Measurements from ENCODE around the gene HBQ1. TPM values are rescaled to one million over a fixed set of nuclear protein-coding genes. Genes with fewer than 3 reads are reported as not detected.

Gene HBQ1
- total RNA-seq (1.9 TPM), polyA plus RNA-seq (0.30 TPM)
- long read RNA-seq, donor 1 = 0 reads
- long read RNA-seq, donor 2 = 0 reads
- long read RNA-seq, donor 3, partial matches to known transcripts = 0 of 2 reads
- long read RNA-seq, donor 3, other reads (novel, unspliced or antisense) = 0 of 2 reads
- long read RNA-seq, donor 4 = 0 reads
- long read RNA-seq, donor 5, partial matches to known transcripts = 0 of 1 reads
- long read RNA-seq, donor 5, other reads (novel, unspliced or antisense) = 0 of 1 reads
- long read RNA-seq, donor 6 = 0 reads
- long read RNA-seq, donor 7, partial matches to known transcripts = 0 of 2 reads
- long read RNA-seq, donor 7, other reads (novel, unspliced or antisense) = 0 of 2 reads
- long read RNA-seq, donor 8, partial matches to known transcripts = 0 of 1 reads
- long read RNA-seq, donor 8, other reads (novel, unspliced or antisense) = 0 of 1 reads
- long read RNA-seq, donor 9, partial matches to known transcripts = 0 of 1 reads
- long read RNA-seq, donor 9, other reads (novel, unspliced or antisense) = 0 of 1 reads
- long read RNA-seq, donor 10, partial matches to known transcripts = 0 of 1 reads
- long read RNA-seq, donor 10, other reads (novel, unspliced or antisense) = 0 of 1 reads

- peaks cover 11 to 13% of the 10 kb centered on the region in 2 donors for H3K4me1 ChIP-seq (ENCODE audit: control insufficient read depth in 2 of 2, insufficient read depth in 2 of 2, low read length in 2 of 2)
- H3K27ac ChIP-seq (ENCODE audit: low read depth in 1 of 2, low read length in 1 of 2) = no peak within 1 kb of the TSS
- peak within 1 kb of the TSS in 1 of 2 donors; percentile 34 for H3K4me3 ChIP-seq (ENCODE audit: low read length in 2 of 2)
- peaks cover 0 to 7% of the 10 kb centered on the region in 2 donors for H3K9me3 ChIP-seq (ENCODE audit: control insufficient read depth in 2 of 2, insufficient read depth in 1 of 2, low read length in 1 of 2)
- H3K36me3 ChIP-seq (ENCODE audit: control insufficient read depth in 2 of 2, insufficient read depth in 2 of 2, low read length in 1 of 2) = peaks cover 9 to 10% of the 10 kb centered on the region in 2 donors
- WGBS = 10% methylated on average over 59 of the region's 59 CpGs
- H3K27me3 ChIP-seq (ENCODE audit: control insufficient read depth in 2 of 2, insufficient read depth in 1 of 2, low read length in 1 of 2) = peaks cover 42 to 57% of the 10 kb centered on the region in 2 donors
- peak in 2 of 9 donors; percentile 35 to 38 for DNase-seq (ENCODE audit: low read depth in 6 of 9, low spot score in 9 of 9)
Measured at GRCh38 chr16:180101-180675, at the start of gene HBQ1. Gene HBQ1, plus strand, starts transcription at chr16:180459. Its CDS starts 28 bp downstream, at chr16:180487.

- WGBS = 98% methylated on average over 15 of the region's 15 CpGs
- H3K4me3 ChIP-seq (ENCODE audit: low read length in 2 of 2) = no peak overlapping the region
- no peak overlapping the region for H3K27ac ChIP-seq (ENCODE audit: low read depth in 1 of 2, low read length in 1 of 2)
- no peaks in the 10 kb centered on the region for H3K27me3 ChIP-seq (ENCODE audit: control insufficient read depth in 2 of 2, insufficient read depth in 1 of 2, low read length in 1 of 2)
- H3K4me1 ChIP-seq (ENCODE audit: control insufficient read depth in 2 of 2, insufficient read depth in 2 of 2, low read length in 2 of 2) = peaks cover 0 to 17% of the 10 kb centered on the region in 2 donors
- DNase-seq (ENCODE audit: low read depth in 6 of 9, low spot score in 9 of 9) = no peak
- H3K9me3 ChIP-seq (ENCODE audit: control insufficient read depth in 2 of 2, insufficient read depth in 1 of 2, low read length in 1 of 2) = no peaks in the 10 kb centered on the region
- H3K36me3 ChIP-seq (ENCODE audit: control insufficient read depth in 2 of 2, insufficient read depth in 2 of 2, low read length in 1 of 2) = no peaks in the 10 kb centered on the region
Measured at GRCh38 chr16:130533-131173, 49.6 kb upstream of the HBQ1 start.

GRCh38 chr16:132120-132519 is 48.1 kb upstream of the HBQ1 start:
- DNase-seq (ENCODE audit: low read depth in 6 of 9, low spot score in 9 of 9) = no peak
- Histone ChIP-seq H3K27ac (ENCODE audit: low read depth in 1 of 2, low read length in 1 of 2) (no peak overlapping the region), H3K36me3 (ENCODE audit: control insufficient read depth in 2 of 2, insufficient read depth in 2 of 2, low read length in 1 of 2) (no peaks in the 10 kb centered on the region), H3K4me3 (ENCODE audit: low read length in 2 of 2) (no peak overlapping the region), H3K4me1 (ENCODE audit: control insufficient read depth in 2 of 2, insufficient read depth in 2 of 2, low read length in 2 of 2) (peaks cover 2 to 17% of the 10 kb centered on the region in 2 donors), H3K9me3 (ENCODE audit: control insufficient read depth in 2 of 2, insufficient read depth in 1 of 2, low read length in 1 of 2) (no peaks in the 10 kb centered on the region), H3K27me3 (ENCODE audit: control insufficient read depth in 2 of 2, insufficient read depth in 1 of 2, low read length in 1 of 2) (no peaks in the 10 kb centered on the region)
- 98% methylated on average over 7 of the region's 7 CpGs for WGBS

GRCh38 chr16:133716-134115 is 46.5 kb upstream of the HBQ1 start:
- Histone ChIP-seq H3K4me3 (ENCODE audit: low read length in 2 of 2) (no peak overlapping the region), H3K27ac (ENCODE audit: low read depth in 1 of 2, low read length in 1 of 2) (no peak overlapping the region), H3K27me3 (ENCODE audit: control insufficient read depth in 2 of 2, insufficient read depth in 1 of 2, low read length in 1 of 2) (no peaks in the 10 kb centered on the region), H3K4me1 (ENCODE audit: control insufficient read depth in 2 of 2, insufficient read depth in 2 of 2, low read length in 2 of 2) (peaks cover 7 to 22% of the 10 kb centered on the region in 2 donors), H3K9me3 (ENCODE audit: control insufficient read depth in 2 of 2, insufficient read depth in 1 of 2, low read length in 1 of 2) (no peaks in the 10 kb centered on the region), H3K36me3 (ENCODE audit: control insufficient read depth in 2 of 2, insufficient read depth in 2 of 2, low read length in 1 of 2) (no peaks in the 10 kb centered on the region)
- WGBS = 98% methylated on average over 2 of the region's 2 CpGs
- no peak for DNase-seq (ENCODE audit: low read depth in 6 of 9, low spot score in 9 of 9)

- H3K27ac ChIP-seq (ENCODE audit: low read depth in 1 of 2, low read length in 1 of 2) = peak overlapping the region; percentile 58 to 81
- no peaks in the 10 kb centered on the region for H3K36me3 ChIP-seq (ENCODE audit: control insufficient read depth in 2 of 2, insufficient read depth in 2 of 2, low read length in 1 of 2)
- 1% methylated on average over 30 of the region's 30 CpGs for WGBS
- DNase-seq (ENCODE audit: low read depth in 6 of 9, low spot score in 9 of 9) = peak in 3 of 9 donors; percentile 18 to 46 (median 21)
- peaks cover 2 to 6% of the 10 kb centered on the region in 2 donors for H3K27me3 ChIP-seq (ENCODE audit: control insufficient read depth in 2 of 2, insufficient read depth in 1 of 2, low read length in 1 of 2)
- peaks cover 7 to 11% of the 10 kb centered on the region in 2 donors for H3K4me1 ChIP-seq (ENCODE audit: control insufficient read depth in 2 of 2, insufficient read depth in 2 of 2, low read length in 2 of 2)
- H3K4me3 ChIP-seq (ENCODE audit: low read length in 2 of 2) = peak overlapping the region; percentile 55 to 65
- no peaks in the 10 kb centered on the region for H3K9me3 ChIP-seq (ENCODE audit: control insufficient read depth in 2 of 2, insufficient read depth in 1 of 2, low read length in 1 of 2)
Measured at GRCh38 chr16:138049-138417, 42.2 kb upstream of the HBQ1 start.

- Histone ChIP-seq H3K36me3 (ENCODE audit: control insufficient read depth in 2 of 2, insufficient read depth in 2 of 2, low read length in 1 of 2) (no peaks in the 10 kb centered on the region), H3K4me3 (ENCODE audit: low read length in 2 of 2) (no peak overlapping the region), H3K27ac (ENCODE audit: low read depth in 1 of 2, low read length in 1 of 2) (no peak overlapping the region), H3K27me3 (ENCODE audit: control insufficient read depth in 2 of 2, insufficient read depth in 1 of 2, low read length in 1 of 2) (peaks cover 2 to 16% of the 10 kb centered on the region in 2 donors), H3K9me3 (ENCODE audit: control insufficient read depth in 2 of 2, insufficient read depth in 1 of 2, low read length in 1 of 2) (no peaks in the 10 kb centered on the region), H3K4me1 (ENCODE audit: control insufficient read depth in 2 of 2, insufficient read depth in 2 of 2, low read length in 2 of 2) (peaks cover 7 to 11% of the 10 kb centered on the region in 2 donors)
- WGBS = 86% methylated on average over 10 of the region's 10 CpGs
- no peak for DNase-seq (ENCODE audit: low read depth in 6 of 9, low spot score in 9 of 9)
Measured at GRCh38 chr16:140175-140857, 39.9 kb upstream of the HBQ1 start.

- Histone ChIP-seq H3K27ac (ENCODE audit: low read depth in 1 of 2, low read length in 1 of 2) (peak overlapping the region in 1 of 2 donors; percentile 18), H3K27me3 (ENCODE audit: control insufficient read depth in 2 of 2, insufficient read depth in 1 of 2, low read length in 1 of 2) (peaks cover 2 to 18% of the 10 kb centered on the region in 2 donors), H3K36me3 (ENCODE audit: control insufficient read depth in 2 of 2, insufficient read depth in 2 of 2, low read length in 1 of 2) (no peaks in the 10 kb centered on the region), H3K4me1 (ENCODE audit: control insufficient read depth in 2 of 2, insufficient read depth in 2 of 2, low read length in 2 of 2) (peaks cover 2 to 9% of the 10 kb centered on the region in 2 donors), H3K9me3 (ENCODE audit: control insufficient read depth in 2 of 2, insufficient read depth in 1 of 2, low read length in 1 of 2) (no peaks in the 10 kb centered on the region), H3K4me3 (ENCODE audit: low read length in 2 of 2) (no peak overlapping the region)
- 91% methylated on average over 12 of the region's 12 CpGs for WGBS
- DNase-seq (ENCODE audit: low read depth in 6 of 9, low spot score in 9 of 9) = no peak
Measured at GRCh38 chr16:142405-142967, 37.8 kb upstream of the HBQ1 start.

GRCh38 chr16:143047-143446 is 37.2 kb upstream of the HBQ1 start:
- H3K36me3 ChIP-seq (ENCODE audit: control insufficient read depth in 2 of 2, insufficient read depth in 2 of 2, low read length in 1 of 2) = no peaks in the 10 kb centered on the region
- WGBS = 93% methylated on average over 6 of the region's 6 CpGs
- no peak for DNase-seq (ENCODE audit: low read depth in 6 of 9, low spot score in 9 of 9)
- no peak overlapping the region for H3K4me3 ChIP-seq (ENCODE audit: low read length in 2 of 2)
- peaks cover 2 to 18% of the 10 kb centered on the region in 2 donors for H3K27me3 ChIP-seq (ENCODE audit: control insufficient read depth in 2 of 2, insufficient read depth in 1 of 2, low read length in 1 of 2)
- no peaks in the 10 kb centered on the region for H3K9me3 ChIP-seq (ENCODE audit: control insufficient read depth in 2 of 2, insufficient read depth in 1 of 2, low read length in 1 of 2)
- peak overlapping the region in 1 of 2 donors; percentile 28 for H3K27ac ChIP-seq (ENCODE audit: low read depth in 1 of 2, low read length in 1 of 2)
- H3K4me1 ChIP-seq (ENCODE audit: control insufficient read depth in 2 of 2, insufficient read depth in 2 of 2, low read length in 2 of 2) = peaks cover 0 to 3% of the 10 kb centered on the region in 2 donors

Measured in thymus (tissue), 14 donors.